ENCODE results near the gene SLC35F5.
"Not testable (repeated sequence)": the region's sequence is repeated elsewhere in the genome, so short reads cannot be mapped to it uniquely, and the experiment has no call there.

Gene SLC35F5

GRCh38 chr2:113755835-113756354 is 547 bp downstream of the SLC35F5 start:
- peak; percentile 11 for DNase-seq (ENCODE audit: low spot score)

GRCh38 chr2:113755035-113755834 is 1.2 kb downstream of the SLC35F5 start:
- no peak for DNase-seq (ENCODE audit: low spot score)

DNA sequence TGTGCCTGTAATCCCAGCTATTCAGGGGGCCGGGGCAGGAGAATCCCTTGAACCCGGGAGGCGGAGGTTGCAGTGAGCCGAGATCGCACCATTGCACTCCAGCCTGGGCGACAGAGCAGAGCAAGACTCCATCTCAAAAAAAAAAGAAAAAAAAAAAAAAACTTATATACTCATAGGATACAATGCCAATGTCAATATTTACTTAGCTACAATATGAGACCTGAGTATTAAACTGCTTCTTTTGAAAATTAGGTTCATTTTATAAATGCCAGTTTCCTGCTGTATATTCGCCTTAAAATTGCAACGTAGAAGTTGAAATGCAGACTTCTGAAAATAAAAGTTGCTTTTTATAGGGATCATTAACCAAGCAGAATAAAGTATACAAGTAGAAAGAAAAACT is 2.3 kb downstream of the SLC35F5 start:
- no peak for DNase-seq (ENCODE audit: low spot score)

GRCh38 chr2:113750385-113750784 is 6.1 kb downstream of the SLC35F5 start:
- no peak for DNase-seq (ENCODE audit: low spot score)

DNA sequence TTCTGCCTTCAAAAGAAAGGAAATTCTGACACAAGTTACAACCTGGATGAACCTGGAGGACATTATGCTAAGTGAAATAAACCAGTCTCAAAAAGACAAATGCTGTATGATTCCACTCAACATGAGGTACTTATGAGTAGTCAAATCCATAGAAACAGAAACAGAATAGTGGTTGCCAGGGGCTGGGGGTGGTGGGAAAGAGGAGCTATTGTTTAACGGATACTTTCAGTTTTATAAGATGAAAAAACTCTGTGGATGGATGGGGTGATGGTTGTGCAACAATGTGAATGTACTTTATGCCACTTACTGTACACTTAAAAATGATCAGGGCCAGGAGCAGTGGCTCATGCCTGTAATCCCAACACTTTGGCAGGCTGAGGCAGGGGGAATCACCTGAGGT is 15.4 kb downstream of the SLC35F5 start:
- no peak for DNase-seq (ENCODE audit: low spot score)

DNA sequence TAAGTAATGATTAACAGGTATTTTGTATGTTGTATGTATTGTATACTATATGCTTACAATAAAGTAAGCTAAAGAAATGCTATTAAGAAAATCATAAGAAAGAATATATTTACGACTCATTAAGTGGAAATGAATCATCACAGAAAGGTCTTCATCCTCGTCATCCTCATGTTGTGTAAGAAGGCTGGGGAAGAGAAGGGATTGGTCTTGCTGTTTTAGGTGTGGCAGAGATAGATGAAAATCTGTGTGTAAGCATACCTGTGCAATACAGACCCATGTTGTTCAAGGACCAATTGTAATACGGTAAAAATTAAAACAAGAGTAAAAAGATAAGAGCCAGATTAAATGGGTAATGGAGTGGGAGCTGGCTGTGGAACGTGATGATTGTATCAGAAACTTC is 16.6 kb downstream of the SLC35F5 start:
- DNase-seq (ENCODE audit: low spot score) = no peak

DNA sequence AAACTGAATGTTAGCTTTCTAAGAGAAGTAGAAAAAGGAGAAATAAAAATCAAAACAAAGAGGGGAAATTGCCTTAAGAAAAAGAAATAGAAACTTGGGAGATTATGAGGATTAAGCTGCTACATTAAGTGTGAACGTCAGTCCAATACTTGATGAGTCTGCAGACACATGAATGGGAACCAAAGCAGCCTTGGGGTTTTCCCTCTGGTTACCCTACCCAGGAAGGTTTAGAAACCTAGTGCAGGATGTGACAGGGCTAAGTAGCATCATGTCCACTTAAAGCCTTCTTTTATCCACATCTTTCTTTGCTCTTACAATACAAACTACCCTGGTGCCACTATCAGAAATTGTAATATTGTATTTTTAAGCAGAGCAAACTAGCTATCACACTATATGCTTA is 22.3 kb downstream of the SLC35F5 start:
- no peak for DNase-seq (ENCODE audit: low spot score)

DNA sequence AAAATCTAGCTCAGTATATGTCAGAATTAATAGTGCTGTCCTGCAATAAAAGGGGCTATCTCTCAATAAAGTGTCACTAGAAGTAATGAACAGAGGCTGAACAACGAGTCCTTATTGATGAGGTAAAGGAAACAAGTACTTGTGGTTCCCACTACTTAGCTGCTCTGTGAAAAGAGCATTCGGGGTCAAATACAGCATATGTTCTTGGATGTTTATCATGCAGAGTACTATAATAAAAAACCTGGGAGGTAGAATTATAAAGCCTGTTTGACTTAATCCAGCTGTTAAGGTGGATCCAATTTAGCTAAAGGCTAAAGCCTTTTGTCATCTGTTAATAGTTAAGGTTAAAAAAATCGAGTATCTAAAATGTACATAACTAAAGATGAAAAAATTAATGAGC is 32.4 kb downstream of the SLC35F5 start:
- DNase-seq (ENCODE audit: low spot score) = no peak

DNA sequence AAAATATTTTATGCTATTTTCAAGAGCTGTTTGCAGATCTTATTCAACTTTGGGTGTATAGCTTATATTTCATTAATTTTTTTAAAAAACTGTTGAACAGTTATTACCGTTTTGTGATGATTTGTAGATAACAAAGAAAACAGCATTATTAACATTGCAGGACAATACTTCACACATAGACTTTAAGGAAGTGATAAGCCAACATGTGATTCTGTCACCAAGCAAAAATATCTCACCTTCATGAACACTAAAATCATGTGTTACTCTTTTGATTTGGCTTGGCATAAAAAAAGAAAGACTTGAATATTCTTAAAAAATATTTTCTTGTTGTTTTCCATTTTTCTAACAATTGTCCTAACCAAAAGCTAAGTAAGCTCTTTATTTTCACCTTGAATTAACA is 33.0 kb downstream of the SLC35F5 start:
- no peak for DNase-seq (ENCODE audit: low spot score)

GRCh38 chr2:113720167-113720566 is 36.3 kb downstream of the SLC35F5 start:
- peak; percentile 21 for DNase-seq (ENCODE audit: low spot score)

- no peak for DNase-seq (ENCODE audit: low spot score)
These were observed 40.2 kb downstream of the SLC35F5 start for GRCh38 chr2:113716291-113716690.

- DNase-seq (ENCODE audit: low spot score) = no peak
These were observed 43.5 kb downstream of the SLC35F5 start for GRCh38 chr2:113712941-113713340.

DNA sequence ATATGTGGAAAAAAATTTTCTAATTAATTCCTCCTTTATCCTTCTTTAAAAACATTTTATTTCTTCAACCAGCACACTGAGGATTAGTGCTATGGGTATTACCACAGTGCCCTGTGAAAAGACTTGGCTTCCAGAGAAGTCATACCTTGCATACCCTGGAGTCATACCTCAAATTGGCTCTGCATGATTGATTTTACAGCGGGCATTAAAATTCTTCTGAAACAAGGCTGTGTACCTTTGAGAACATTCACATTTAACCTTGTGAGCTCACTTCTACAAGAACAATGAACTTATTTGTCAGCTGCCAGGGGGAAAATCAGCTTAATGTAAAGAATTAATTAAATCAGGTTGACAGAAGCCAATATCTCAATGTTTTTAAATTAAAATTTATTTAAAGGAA is 44.6 kb downstream of the SLC35F5 start:
- no peak for DNase-seq (ENCODE audit: low spot score)

GRCh38 chr2:113709022-113709421 is 47.4 kb downstream of the SLC35F5 start:
- no peak for DNase-seq (ENCODE audit: low spot score)

- no peak for DNase-seq (ENCODE audit: low spot score)
These were observed 49.3 kb downstream of the SLC35F5 start for GRCh38 chr2:113707106-113707505.

DNA sequence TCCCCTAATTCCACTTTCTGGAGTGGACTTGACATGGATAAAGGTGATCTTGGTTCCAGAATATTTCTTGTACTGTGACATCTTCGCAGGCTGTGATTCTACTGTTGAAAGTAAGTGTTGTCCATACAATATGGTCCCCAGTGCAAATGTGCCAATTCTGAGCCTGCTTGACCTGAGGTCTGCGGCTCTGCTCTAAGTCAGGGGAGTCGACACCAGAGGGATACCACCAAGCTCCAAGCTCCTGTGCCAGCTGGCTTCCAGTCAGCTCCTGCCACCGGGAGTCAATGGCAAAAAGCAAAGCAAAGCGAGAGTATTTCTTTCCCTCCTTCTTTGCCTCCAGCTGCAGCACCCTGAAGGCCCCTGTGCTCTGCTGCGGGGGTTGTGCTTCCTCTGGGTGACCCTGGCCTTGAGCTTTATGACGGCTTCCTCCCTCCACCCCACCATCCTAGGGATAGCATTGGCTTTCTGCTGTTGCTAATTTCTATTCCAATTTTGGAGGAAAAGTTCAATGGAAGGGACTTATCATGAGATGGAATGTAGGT is 50.4 kb downstream of the SLC35F5 start:
- no peak for DNase-seq (ENCODE audit: low spot score)

DNA sequence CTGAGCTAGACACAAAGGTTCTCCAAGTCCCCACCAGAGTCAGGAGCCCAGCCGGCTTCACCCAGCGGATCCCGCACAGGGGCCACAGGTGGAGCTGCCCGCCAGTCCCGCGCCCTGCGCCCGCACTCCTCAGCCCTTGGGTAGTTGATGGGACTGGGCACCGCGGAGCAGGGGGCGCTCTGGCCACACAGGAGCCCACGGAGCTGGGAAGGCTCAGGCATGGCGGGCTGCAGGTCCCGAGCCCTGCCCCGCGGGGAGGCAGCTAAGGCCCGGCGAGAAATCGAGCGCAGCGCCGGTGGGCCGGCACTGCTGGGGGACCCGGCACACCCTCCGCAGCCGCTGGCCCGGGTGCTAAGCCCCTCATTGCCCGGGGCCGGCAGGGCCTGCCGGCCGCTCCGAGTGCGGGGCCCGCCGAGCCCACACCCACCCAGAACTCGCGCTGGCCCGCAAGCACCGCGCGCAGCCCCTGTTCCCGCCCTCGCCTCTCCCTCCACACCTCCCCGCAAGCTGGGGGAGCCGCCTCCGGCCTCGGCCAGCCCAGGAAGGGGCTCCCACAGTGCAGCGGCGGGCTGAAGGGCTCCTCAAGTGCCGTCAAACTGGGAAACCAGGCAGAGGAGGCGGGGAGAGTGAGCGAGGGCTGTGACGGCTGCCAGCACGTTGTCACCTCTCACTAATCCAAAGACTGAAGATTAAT is 52.0 kb downstream of the SLC35F5 start:
- DNase-seq (ENCODE audit: low spot score) = not testable (repeated sequence)

DNA sequence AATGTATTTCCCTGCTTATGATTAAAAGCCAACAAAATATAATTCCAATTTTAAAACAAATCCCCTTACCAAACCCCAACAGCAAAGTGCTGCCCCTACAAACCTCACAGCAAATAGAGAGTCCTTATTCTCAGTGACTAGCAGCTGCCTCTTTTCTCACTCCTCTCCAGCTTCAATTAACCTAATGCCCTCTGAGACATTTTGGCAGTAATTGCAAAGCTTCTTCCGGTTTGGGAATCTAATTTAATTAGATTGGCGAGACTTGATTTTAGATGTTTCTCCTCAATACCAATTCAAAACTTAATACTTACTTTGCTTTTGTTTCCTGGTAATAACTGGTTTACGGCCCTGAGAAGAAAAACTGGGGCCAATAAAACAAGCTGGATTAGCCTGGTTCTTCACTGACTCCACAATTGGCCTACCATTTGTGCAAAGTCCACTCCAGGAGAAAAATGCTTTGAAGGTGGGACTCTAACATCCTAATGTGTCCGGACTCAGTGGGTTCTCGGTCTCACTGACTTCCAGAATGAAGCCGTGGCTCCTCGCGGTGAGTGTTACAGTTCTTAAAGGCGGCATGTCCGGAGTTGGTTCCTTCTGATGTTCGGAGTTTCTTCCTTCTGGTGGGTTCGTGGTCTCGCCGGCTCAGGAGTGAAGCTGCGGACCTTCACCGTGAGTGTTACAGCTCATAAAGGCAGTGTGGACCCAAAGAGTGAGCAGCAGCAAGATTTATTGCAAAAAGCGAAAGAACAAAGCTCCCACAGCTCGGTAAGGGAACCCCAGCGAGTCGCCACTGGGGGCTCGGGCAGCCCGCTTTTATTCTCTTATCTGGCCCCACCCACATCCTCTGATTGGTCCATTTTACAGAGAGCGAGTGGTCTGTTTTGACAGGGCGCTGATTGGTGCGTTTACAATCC is 52.8 kb downstream of the SLC35F5 start:
- peak; percentile 20 for DNase-seq (ENCODE audit: low spot score)

- no peak for DNase-seq (ENCODE audit: low spot score)
These were observed 56.1 kb downstream of the SLC35F5 start for GRCh38 chr2:113700186-113700841.

DNA sequence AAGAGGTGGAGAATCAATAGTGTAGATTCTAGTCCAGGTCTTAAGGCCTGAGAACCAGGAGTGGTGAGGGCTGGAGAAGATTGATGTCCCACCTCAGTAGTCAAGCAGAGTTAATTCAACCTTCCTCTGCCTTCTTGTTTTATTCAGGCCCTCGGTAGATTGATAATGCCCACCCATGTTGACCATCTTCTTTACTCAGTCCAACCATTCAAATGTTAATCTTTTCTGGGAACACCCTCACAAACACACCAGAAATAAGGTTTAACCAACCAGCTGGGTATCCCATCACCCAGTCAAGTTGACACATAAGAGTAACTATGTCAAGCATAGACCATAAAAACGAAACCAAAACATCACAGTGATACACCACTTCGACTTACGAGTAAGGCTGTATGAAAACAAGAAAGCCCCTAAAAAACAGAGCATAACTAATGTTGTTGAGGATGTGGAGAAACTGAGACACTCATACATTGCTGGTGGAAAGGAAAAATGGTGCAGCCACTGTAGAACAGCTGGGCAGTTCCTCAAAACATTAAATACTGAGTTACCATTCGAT is 57.5 kb downstream of the SLC35F5 start:
- no peak for DNase-seq (ENCODE audit: low spot score)

GRCh38 chr2:113698251-113698650 is 58.2 kb downstream of the SLC35F5 start:
- DNase-seq (ENCODE audit: low spot score) = not testable (repeated sequence)

Data from LoVo (cell line).